GM19438 (cell line): ENCODE data around the gene SLC18A3.
A peak's percentile ranks its signal among the peaks of the same experiment; 100 is the strongest.

Source experiments
- ATAC-seq: cut with Tn5 transposase; IDR thresholded peaks from one replicate; pipeline ENCODE4 v1.9.1; 2021; ENCODE audit warnings: low read depth; ENCODE audit not compliant: unreplicated experiment

Gene SLC18A3

GRCh38 chr10:49595713-49596492 is 14.2 kb upstream of the SLC18A3 start:
- no peak for ATAC-seq

- ATAC-seq: no peak
Measured at GRCh38 chr10:49596493-49596809, 13.7 kb upstream of the SLC18A3 start.

GRCh38 chr10:49596836-49597235 is 13.3 kb upstream of the SLC18A3 start:
- ATAC-seq: no peak

- ATAC-seq: no peak
Measured at GRCh38 chr10:49597426-49598163, 12.5 kb upstream of the SLC18A3 start.

- ATAC-seq: no peak
Measured at GRCh38 chr10:49598164-49598856, 11.8 kb upstream of the SLC18A3 start.

- no peak for ATAC-seq
Measured at GRCh38 chr10:49598986-49599385, 11.1 kb upstream of the SLC18A3 start.

GRCh38 chr10:49599546-49599945 is 10.6 kb upstream of the SLC18A3 start:
- no peak for ATAC-seq

GRCh38 chr10:49600046-49600445 is 10.1 kb upstream of the SLC18A3 start:
- ATAC-seq: no peak

GRCh38 chr10:49600781-49601400 is 9.2 kb upstream of the SLC18A3 start:
- ATAC-seq: no peak

GRCh38 chr10:49601857-49602256 is 8.3 kb upstream of the SLC18A3 start:
- ATAC-seq: no peak

GRCh38 chr10:49602380-49603023 is 7.6 kb upstream of the SLC18A3 start:
- ATAC-seq: no peak

GRCh38 chr10:49605216-49605938 is 4.7 kb upstream of the SLC18A3 start:
- ATAC-seq: no peak

- ATAC-seq: no peak
Measured at GRCh38 chr10:49605939-49606509, 4.1 kb upstream of the SLC18A3 start.

- peak; percentile 79 for ATAC-seq
Measured at GRCh38 chr10:49606981-49607535, 3.1 kb upstream of the SLC18A3 start.

- no peak for ATAC-seq
Measured at GRCh38 chr10:49608166-49609005, 1.7 kb upstream of the SLC18A3 start.

GRCh38 chr10:49609006-49609282 is 1.2 kb upstream of the SLC18A3 start:
- ATAC-seq: no peak

GRCh38 chr10:49609283-49610113 is 612 bp upstream of the SLC18A3 start:
- ATAC-seq: no peak
